Heart left ventricle (tissue), 13 donors: ENCODE measurements around the gene GOLGA6A.
"Not testable (repeated sequence)": the region's sequence is repeated elsewhere in the genome, so short reads cannot be mapped to it uniquely, and the experiment has no call there.

Experiments
- POLR2A ChIP-seq, 2 donors: fragments of 450-650 bp; IDR thresholded peaks; one replicate each; pipeline ENCODE4 v1.6.1; 2017; ENCODE audit warnings: antibody characterized with exemption in 2 of 2, mild to moderate bottlenecking in 2 of 2, moderate library complexity in 2 of 2
- TF ChIP-seq, protein P1 (sequence below), 12 donors: fragments of 200-600 bp; sonication (generic) in 4 of 12; IDR thresholded peaks; one replicate each; pipeline versions ENCODE4 v1.5.0 to v1.8.0; 2018 to 2022; ENCODE audit warnings: antibody characterized with exemption in 12 of 12, mild to moderate bottlenecking in 5 of 12
- donor health status: ischemic (EF 13 %, LVEDD 7.1; RV severe dilation, severe dysfunction).
- donor health status: DM: no; HTN: yes; CAD: no.
- donor health status: DM: no; HTN: no; CAD: no.
- donor health status: ischemic (EF 25% LVEDD 6.9; RV normal size, moderate dysfunction).
- donor health status: ischemic (EF 25% LVEDD 5.7; RV mildly dilated, moderate dysfunction).
- donor health status: ischemic (EF 35%, LVEDD 5.7; RV mildly dilated, moderate dysfunction).
- donor health status: nonischemic (EF 11% LVEDD 7.7; RV severe dilation, severe dysfunction).
- donor health status: DM: yes; HTN: yes; CAD: no.
- donor health status: PGD.
- donor health status: ischemic (EF 29% LVEDD 5.4; RV normal size, mild dysfunction).
- donor health status: nonischemic (EF 23%, LVEDD 6.1; RV moderate dilation, normal function).

DNA sequence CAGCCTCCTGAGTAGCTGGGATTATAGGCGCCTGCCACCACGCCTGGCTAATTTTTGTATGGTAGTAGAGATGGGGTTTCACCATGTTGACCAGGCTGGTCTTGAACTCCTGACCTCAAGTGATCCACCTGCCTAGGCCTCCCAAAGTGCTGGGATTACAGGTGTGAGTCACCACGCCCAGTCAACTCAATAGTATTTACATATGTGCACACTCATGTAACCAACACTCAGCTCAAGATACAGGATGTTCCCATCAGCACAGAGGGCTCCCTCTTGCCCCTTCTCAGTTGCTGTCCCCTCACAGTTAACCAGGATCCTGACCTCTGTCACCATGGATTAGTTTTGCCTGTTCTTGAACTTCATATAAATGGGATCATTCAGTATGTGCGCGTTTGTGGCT lies 26.0 kb downstream of the GOLGA6A start:
- TF ChIP-seq, protein P1, sequence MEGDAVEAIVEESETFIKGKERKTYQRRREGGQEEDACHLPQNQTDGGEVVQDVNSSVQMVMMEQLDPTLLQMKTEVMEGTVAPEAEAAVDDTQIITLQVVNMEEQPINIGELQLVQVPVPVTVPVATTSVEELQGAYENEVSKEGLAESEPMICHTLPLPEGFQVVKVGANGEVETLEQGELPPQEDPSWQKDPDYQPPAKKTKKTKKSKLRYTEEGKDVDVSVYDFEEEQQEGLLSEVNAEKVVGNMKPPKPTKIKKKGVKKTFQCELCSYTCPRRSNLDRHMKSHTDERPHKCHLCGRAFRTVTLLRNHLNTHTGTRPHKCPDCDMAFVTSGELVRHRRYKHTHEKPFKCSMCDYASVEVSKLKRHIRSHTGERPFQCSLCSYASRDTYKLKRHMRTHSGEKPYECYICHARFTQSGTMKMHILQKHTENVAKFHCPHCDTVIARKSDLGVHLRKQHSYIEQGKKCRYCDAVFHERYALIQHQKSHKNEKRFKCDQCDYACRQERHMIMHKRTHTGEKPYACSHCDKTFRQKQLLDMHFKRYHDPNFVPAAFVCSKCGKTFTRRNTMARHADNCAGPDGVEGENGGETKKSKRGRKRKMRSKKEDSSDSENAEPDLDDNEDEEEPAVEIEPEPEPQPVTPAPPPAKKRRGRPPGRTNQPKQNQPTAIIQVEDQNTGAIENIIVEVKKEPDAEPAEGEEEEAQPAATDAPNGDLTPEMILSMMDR (IDR thresholded peaks at IDR 0.05) = not testable (repeated sequence)
- not testable (repeated sequence) for TF ChIP-seq POLR2A (IDR thresholded peaks at IDR 0.05)
